ENCODE measurements around the gene AOC3.
"Not testable (repeated sequence)": the region's sequence is repeated elsewhere in the genome, so short reads cannot be mapped to it uniquely, and the experiment has no call there.

The AOC3 gene

DNA sequence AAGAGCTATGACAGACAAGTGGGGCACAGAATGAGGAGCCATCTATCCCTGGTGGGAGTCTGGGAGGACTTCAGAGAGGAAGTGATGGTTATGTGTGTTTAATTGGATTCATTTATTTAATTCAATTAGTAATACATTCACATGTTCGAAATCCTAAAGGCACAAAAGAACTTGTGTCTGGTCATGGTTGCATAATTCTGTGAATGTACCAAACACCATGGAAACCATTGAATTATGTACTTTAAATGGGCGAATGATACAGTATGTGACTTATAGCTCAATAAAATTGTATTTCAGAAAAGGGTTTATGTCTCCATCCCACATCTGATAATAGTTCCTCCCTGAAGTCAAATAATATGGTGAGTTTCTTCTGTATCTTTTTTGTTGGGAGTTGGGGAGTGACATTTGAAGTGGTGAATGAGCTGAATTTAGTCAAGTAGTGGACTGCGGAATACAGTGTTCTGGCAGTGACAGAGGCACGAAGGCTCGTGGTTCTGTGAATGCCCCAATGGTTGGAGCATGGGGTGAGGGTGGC is 29.8 kb downstream of the AOC3 start:
- Histone ChIP-seq H3K4me3 (no peak overlapping the region), H3K9me3 (no peaks in the 10 kb centered on the region), H3K4me1 (no peaks in the 10 kb centered on the region), H3K27me3 (ENCODE audit: low read depth) (no peaks in the 10 kb centered on the region), H3K36me3 (replicated peaks) (no peaks in the 10 kb centered on the region)
- no peak for DNase-seq (ENCODE audit: low spot score in 2 of 2)
- in situ Hi-C loops (cut with MboI; ENCODE audit: low sequenced_read_pairs): no loop called here

DNA sequence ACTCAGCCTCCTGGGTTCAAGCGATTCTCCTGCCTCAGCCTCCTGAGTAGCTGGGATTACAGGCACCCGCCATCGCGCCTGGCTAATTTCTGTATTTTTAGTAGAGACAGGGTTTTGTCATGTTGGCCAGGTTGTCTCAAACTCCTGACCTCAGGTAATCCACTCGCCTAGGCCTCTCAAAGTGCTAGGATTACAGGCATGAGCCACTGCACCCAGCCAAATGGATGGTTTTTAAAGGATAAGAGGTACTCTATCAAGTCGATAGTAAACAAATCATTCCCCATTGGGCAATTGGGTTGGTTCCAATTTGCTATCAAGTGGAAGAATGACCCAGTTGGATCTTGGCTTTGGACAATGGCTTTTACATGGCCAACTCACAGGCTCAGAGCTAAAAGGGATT is 30.7 kb downstream of the AOC3 start:
- H3K36me3 ChIP-seq (replicated peaks); H3K9me3 ChIP-seq; H3K4me1 ChIP-seq; DNase-seq (ENCODE audit: low spot score in 2 of 2); H3K4me3 ChIP-seq; H3K27me3 ChIP-seq (ENCODE audit: low read depth); in situ Hi-C loops (cut with MboI; ENCODE audit: low sequenced_read_pairs): not testable (repeated sequence)

DNA sequence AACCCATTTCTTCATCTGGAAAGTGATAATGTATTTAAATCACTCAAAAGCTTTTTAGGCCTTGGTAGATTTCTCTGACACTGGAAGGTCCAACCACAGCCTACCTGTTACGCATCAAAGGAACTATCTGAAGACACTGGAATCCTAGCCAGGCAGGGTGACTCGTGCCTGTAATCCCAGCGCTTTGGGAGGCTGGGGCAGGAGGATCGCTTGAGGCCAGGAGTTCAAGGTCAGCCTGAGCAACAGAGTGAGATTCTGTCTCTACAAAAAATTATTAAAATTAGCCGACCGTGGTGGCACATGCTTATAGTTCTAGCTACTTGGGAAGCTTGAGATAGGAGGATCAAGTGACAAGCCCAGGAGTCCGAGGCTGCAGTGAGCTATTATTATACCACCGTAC is 31.2 kb downstream of the AOC3 start:
- Histone ChIP-seq H3K36me3 (replicated peaks) (no peaks in the 10 kb centered on the region), H3K27me3 (ENCODE audit: low read depth) (no peaks in the 10 kb centered on the region), H3K4me1 (no peaks in the 10 kb centered on the region), H3K9me3 (no peaks in the 10 kb centered on the region), H3K4me3 (no peak overlapping the region)
- no peak for DNase-seq (ENCODE audit: low spot score in 2 of 2)
- in situ Hi-C loops (cut with MboI; ENCODE audit: low sequenced_read_pairs): no loop called here

DNA sequence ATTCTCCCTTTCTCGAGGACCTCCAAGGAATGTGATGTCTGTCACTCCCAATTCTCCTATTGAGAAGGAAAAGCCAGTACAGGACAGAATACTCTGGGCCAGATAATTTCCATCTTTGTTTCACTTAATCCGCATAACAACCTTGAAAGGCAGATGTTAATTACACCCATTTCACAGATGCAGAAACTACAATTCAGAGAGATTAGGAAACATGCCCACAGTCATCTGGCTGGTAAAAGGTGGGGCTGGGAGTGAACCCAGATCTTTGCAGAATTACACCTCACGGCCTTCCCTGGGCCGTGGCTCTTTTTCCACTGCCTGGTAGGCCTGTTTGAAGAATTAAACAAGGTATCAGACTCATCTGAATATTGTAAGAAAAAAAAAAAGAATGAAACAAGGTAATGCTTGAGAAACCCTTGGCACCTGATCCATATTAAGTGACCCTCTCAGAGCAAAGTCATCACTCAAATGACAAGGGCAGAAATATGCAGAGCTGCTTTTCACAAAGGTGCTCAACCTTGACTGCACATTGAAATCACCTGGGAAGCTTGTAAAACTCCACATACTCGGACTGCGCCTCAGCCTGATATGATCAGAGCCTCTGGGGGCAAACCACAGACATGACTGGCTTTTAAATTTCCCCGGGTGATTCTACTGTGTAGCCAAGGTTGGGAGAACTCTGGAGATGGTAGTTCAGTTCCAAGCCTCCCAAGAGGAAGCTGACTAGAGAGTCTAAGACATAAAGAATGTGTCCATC is 33.0 kb downstream of the AOC3 start:
- Histone ChIP-seq H3K27me3 (ENCODE audit: low read depth) (no peaks in the 10 kb centered on the region), H3K9me3 (no peaks in the 10 kb centered on the region), H3K4me3 (no peak overlapping the region), H3K36me3 (replicated peaks) (no peaks in the 10 kb centered on the region), H3K4me1 (no peaks in the 10 kb centered on the region)
- no peak for DNase-seq (ENCODE audit: low spot score in 2 of 2)
- in situ Hi-C loops (cut with MboI; ENCODE audit: low sequenced_read_pairs): no loop called here

DNA sequence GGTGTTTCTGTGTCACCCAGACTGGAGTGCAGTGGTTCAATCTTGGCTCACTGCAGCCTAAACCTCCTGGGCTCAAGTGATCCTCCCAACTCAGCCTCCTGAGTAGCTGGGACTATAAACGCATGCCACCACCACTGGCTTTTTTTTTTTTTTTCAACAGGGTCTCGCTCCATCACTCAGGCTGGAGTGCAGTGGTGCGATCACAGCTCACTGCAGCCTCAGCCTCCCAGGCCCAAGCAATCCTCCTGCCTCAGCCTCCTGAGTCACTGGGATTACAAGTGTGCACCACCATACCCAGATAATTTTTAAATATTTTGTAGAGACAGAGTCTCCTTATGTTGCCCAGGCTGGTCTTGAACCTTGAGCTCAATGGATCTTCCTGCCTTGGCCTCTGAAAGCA is 34.8 kb downstream of the AOC3 start:
- in situ Hi-C loops (cut with MboI; ENCODE audit: low sequenced_read_pairs); DNase-seq (ENCODE audit: low spot score in 2 of 2); H3K4me1 ChIP-seq: not testable (repeated sequence)

DNA sequence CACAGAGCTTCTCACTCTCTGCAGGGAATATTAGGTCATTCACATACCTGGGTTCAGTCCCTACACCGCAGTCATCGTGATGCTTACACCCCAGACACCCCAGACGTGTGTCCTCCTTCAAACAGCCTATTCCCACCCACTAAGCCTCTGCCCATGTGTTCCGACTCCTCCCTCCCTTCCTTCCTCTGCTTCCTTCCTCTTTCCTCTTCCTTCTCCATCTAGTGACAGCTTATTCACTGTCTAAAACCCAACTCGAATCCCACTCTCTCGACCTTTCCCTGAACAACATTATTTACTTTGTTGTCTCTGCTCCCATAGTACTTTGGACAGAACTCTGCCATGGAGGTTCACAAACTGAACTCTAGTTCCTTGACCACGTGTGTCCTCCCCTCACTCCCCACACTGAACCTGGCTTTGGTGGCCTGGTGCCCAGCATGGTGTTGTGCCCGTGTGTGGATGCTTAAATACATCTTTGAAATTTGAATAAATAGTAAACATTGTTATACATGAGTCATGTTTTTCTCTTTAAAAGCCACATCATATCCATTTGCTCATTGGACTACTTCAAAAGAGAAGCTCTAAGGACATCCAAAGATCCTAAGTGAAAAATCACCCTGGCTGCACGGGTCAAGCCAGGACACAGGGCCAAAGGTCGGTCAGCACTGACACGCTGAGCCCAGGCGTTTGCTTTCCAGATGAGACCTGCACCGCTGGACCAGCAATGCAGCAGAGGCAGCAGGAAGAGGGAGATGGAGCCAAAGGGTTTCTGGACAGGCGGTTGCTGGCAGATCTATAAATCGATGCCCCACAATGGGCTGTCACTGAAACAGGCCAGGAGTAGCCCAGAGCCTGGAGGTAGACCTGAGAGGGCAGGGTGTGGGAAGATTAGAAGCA is 35.5 kb downstream of the AOC3 start:
- H3K9me3 ChIP-seq: no peaks in the 10 kb centered on the region
- H3K27me3 ChIP-seq (ENCODE audit: low read depth): no peaks in the 10 kb centered on the region
- no peaks in the 10 kb centered on the region for H3K36me3 ChIP-seq (replicated peaks)
- in situ Hi-C loops (cut with MboI; ENCODE audit: low sequenced_read_pairs): no loop called here
- no peak overlapping the region for H3K4me3 ChIP-seq
- H3K4me1 ChIP-seq: no peaks in the 10 kb centered on the region
- no peak for DNase-seq (ENCODE audit: low spot score in 2 of 2)

More for the DNA sequence above, 34.8 kb downstream of the AOC3 start:
- not testable (repeated sequence) for H3K36me3 ChIP-seq (replicated peaks); H3K9me3 ChIP-seq; H3K4me3 ChIP-seq; H3K27me3 ChIP-seq (ENCODE audit: low read depth)

DNA sequence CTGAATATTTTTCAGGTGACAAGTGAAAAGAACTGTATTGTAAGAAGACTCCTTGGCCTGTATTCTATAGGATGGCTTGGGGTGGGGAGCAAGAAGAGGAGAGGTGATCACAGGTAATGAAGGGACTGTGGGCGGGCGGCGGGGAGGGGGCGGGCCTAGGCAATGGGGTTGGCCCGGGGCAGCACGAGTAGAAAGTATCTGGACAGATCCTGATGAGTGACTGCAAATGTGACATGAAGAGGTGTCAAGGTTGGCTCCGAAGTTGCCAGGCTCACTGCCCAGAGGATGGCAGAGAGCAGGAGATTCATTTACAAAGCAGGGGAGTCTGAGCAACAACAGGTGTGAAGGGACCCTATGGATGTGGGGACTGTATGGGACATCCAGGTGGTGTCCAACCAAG is 38.8 kb downstream of the AOC3 start:
- H3K4me3 ChIP-seq: no peak overlapping the region
- no peaks in the 10 kb centered on the region; the same call in 1 of the 2 replicates for H3K27me3 ChIP-seq (ENCODE audit: low read depth)
- no peak for DNase-seq (ENCODE audit: low spot score in 2 of 2)
- in situ Hi-C loops (cut with MboI; ENCODE audit: low sequenced_read_pairs): no loop called here
- H3K36me3 ChIP-seq (replicated peaks): no peaks in the 10 kb centered on the region
- no peaks in the 10 kb centered on the region for H3K4me1 ChIP-seq
- no peaks in the 10 kb centered on the region for H3K9me3 ChIP-seq

DNA sequence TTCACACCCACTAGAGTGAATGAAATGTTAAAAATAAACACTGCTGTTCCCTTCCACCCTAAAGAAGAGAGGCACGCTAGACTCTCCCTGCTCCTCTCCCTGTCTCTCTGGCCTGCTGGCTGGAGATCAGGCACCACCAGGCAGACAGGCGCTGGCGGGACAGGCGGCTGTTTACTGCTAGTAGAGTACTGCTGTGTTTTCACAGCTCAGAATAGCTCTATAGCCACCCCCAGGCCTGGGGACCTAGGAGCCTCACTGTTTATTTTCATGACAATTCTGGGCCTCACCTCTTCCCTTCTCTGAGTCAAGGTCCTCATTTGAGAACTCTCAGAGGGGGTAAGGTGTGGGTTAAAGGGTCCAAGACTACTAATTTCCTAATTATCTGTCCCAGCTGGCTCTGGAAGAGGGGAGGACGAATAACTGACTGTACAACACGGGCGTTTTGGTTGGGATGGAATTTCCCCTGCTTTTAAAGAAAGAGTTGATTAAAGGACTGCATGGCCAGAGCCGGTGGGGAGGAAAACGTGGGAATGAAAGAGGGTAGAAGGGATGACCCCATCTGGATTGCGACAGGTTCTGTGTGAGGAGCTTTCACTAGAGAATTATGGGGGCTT is 40.6 kb downstream of the AOC3 start:
- Histone ChIP-seq H3K27me3 (ENCODE audit: low read depth) (no peaks in the 10 kb centered on the region; the same call in 1 of the 2 replicates), H3K4me1 (no peaks in the 10 kb centered on the region), H3K36me3 (replicated peaks) (no peaks in the 10 kb centered on the region), H3K9me3 (no peaks in the 10 kb centered on the region), H3K4me3 (no peak overlapping the region)
- DNase-seq (ENCODE audit: low spot score in 2 of 2): no peak
- in situ Hi-C loops (cut with MboI; ENCODE audit: low sequenced_read_pairs): no loop called here

DNA sequence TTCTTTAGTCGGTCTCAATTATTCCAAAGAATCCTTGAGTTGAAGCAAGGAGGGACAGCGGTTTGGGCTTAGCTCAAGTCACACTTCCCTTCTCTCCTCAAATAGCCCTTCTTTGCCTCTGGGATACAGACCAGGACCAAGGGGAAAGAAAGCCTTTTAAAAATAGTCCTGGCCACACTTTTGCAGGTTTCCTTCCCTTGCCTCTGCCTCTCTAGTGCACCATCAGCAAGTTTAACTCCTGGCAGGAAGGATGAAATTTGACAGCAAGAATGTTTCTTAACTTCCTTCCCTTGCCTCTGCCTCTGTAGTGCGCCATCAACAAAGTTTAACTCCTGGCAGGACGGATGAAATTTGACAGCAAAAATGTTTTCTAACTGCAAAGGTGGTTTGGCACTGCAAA is 42.4 kb downstream of the AOC3 start:
- in situ Hi-C loops (cut with MboI; ENCODE audit: low sequenced_read_pairs): no loop called here
- Histone ChIP-seq H3K4me1 (no peaks in the 10 kb centered on the region), H3K36me3 (replicated peaks) (no peaks in the 10 kb centered on the region), H3K27me3 (ENCODE audit: low read depth) (no peaks in the 10 kb centered on the region; the same call in 1 of the 2 replicates), H3K9me3 (no peaks in the 10 kb centered on the region), H3K4me3 (no peak overlapping the region)
- no peak for DNase-seq (ENCODE audit: low spot score in 2 of 2)

DNA sequence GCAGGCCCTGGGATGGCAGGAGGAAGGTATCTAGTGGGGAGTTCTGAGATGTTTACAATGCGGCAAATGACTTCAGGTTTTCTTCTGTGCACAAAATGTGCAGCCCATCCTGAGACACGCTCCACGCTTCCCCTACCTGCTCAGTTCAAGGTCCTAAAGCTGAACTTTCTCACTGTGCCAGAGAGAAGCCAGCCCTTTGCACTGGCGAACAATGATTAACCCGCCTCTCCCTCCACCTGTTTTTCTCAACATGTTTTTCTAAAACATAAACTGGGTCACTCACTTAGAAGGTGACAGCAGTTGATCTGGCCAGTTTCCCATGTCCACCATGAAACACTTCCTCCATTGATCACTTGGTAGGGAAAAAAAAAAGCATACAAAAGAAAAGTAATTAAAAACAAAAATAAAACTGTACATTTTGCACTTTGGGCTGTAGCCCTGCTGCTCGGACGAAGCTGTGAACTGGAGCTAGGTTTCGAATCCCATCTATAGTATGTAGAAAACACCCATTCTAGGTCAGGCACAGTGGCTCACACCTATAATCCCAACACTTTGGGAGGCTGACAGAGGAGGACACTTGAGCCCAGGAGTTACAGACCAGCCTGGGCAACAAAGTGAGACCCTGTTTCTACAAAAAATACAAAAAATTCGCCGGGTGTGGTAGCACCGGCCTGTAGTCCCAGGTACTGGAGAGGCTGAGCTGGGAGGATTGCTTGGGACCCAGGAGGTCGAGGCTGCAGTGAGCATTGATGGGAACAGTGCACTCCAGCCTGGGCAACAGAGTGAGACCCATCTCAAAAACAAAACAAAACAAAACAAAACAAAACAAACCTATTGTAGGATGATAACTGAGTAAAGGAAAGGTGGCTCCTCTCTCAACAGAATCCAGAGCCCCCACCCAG is 43.5 kb downstream of the AOC3 start:
- no peak overlapping the region for H3K4me3 ChIP-seq
- no peak for DNase-seq (ENCODE audit: low spot score in 2 of 2)
- H3K36me3 ChIP-seq (replicated peaks): no peaks in the 10 kb centered on the region
- H3K27me3 ChIP-seq (ENCODE audit: low read depth): no peaks in the 10 kb centered on the region; the same call in 1 of the 2 replicates
- no peaks in the 10 kb centered on the region for H3K4me1 ChIP-seq
- H3K9me3 ChIP-seq: no peaks in the 10 kb centered on the region
- in situ Hi-C loops (cut with MboI; ENCODE audit: low sequenced_read_pairs): no loop called here

DNA sequence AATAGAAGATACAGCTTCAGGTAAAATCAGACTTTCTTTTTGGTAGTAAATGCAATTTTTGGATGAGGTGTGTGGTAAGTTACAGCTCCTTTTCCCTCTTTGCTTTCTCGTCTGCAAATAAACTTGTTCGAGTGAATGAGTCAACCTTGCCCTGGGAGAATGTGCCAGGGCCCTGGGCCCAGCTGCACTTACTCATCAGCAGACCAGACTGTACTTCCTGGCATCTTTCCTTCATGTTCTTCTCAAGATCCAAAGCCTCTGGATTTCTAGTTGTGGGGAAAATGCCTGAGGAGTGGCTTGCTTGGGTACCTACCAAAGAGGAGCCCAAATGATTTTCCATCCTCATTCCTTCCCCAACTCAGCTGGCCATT is 44.2 kb downstream of the AOC3 start:
- H3K4me3 ChIP-seq: no peak overlapping the region
- DNase-seq (ENCODE audit: low spot score in 2 of 2): no peak
- in situ Hi-C loops (cut with MboI; ENCODE audit: low sequenced_read_pairs): no loop called here
- H3K9me3 ChIP-seq: no peaks in the 10 kb centered on the region
- no peaks in the 10 kb centered on the region; the same call in 1 of the 2 replicates for H3K27me3 ChIP-seq (ENCODE audit: low read depth)
- no peaks in the 10 kb centered on the region for H3K36me3 ChIP-seq (replicated peaks)
- H3K4me1 ChIP-seq: no peaks in the 10 kb centered on the region

DNA sequence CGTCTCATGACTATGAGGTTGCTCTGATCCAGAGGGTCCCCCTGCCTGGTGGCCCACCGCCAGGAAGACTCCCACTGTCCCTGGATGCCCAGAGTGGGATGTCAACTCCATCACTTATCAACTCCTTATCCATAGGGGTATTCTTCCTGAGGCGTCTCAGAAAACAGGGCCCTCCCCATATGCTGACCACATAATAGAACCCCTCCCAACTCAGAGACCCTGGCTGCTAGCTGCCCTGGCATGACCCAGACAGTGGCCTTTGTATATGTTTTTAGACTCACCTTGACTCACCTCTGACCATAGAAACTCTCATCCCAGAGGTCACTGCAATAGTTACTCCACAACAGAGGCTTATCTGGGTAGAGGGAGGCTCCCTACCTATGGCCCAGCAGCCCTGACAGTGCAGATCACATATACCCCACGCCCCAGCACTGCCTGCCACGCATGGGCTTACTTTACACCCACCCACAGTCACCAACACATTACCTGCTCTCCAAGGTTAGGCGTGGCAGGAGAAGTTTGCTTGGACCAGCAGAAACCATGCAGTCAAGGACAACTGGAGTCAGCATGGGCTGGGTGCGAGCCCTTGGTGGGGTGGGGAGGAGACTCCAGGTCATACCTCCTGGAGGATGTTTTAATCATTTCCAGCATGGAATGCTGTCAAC is 47.3 kb downstream of the AOC3 start:
- H3K4me3 ChIP-seq: no peak overlapping the region
- in situ Hi-C loops (cut with MboI; ENCODE audit: low sequenced_read_pairs): no loop called here
- no peaks in the 10 kb centered on the region for H3K36me3 ChIP-seq (replicated peaks)
- no peaks in the 10 kb centered on the region for H3K4me1 ChIP-seq
- no peaks in the 10 kb centered on the region for H3K27me3 ChIP-seq (ENCODE audit: low read depth)
- DNase-seq (ENCODE audit: low spot score in 2 of 2): no peak
- H3K9me3 ChIP-seq: no peaks in the 10 kb centered on the region

DNA sequence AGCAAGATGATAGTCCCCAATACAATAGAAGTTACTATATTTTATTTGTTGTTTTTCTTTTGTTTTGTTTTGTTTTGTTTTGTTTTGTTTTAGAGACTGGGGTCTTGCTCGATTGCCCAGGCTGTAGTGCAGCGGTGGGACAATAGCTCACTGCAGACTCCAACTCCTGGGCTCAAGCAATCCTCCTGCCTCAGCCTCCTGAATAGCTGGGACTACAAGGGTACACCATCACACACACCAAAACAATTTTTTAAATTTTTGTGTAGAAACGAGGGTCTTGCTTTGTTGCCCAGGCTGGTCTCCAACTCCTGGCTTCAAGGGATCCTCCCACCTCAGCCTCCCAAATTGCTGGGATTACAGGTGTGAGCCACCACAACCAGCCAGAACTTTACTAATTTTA is 49.0 kb downstream of the AOC3 start:
- H3K27me3 ChIP-seq (ENCODE audit: low read depth); DNase-seq (ENCODE audit: low spot score in 2 of 2); H3K4me3 ChIP-seq; H3K9me3 ChIP-seq; in situ Hi-C loops (cut with MboI; ENCODE audit: low sequenced_read_pairs); H3K36me3 ChIP-seq (replicated peaks); H3K4me1 ChIP-seq: not testable (repeated sequence)
